GM18951 (cell line): Measurements from ENCODE around the gene RPEL1.
"Not testable (repeated sequence)": the region's sequence is repeated elsewhere in the genome, so short reads cannot be mapped to it uniquely, and the experiment has no call there.

Experiments used
- POLR2A ChIP-seq: IDR thresholded peaks from 4 replicates; pipeline ENCODE4 v1.6.1; 2011; ENCODE audit warnings: mild to moderate bottlenecking; ENCODE audit not compliant: insufficient read length, insufficient read depth; ENCODE audit errors: extremely low read depth
- in situ Hi-C: fragments of 300-500 bp; cut with MboI; formaldehyde crosslinking; loops from one replicate; pipeline ENCODE4 v1.12.0; 2022; ENCODE audit warnings: low sequenced_read_pairs, mixed read lengths, inconsistent platforms; ENCODE audit not compliant: unreplicated experiment

Gene RPEL1

DNA sequence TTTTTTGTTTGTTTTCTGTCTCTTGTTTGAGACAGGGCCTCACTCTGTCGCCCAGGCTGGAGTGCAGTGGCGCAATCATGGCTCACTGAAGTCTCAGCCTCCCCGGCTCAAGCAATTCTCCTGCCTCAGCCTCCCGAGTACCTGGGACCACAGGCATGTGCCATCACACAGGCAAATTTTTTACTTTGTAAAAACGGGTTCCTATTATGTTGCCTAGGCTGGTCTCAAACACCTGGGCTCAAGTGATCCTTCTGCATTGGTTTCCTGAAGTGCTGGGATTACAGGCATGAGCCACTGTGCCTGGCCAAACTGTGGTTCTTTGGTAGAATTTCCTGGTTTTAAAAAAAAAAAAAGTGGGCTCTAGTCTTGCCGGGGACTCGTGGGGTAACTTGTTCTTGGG, at the start of gene RPEL1:
Gene RPEL1 (plus strand): TSS at position 301 of the 400 bp plus-strand sequence. CDS start 110 bp downstream, outside the sequence.
- in situ Hi-C loops = loop anchor here (10.0 kb wide), 1 partner anchor 331 kb away; the partner anchor contains the start of gene CNNM2

DNA sequence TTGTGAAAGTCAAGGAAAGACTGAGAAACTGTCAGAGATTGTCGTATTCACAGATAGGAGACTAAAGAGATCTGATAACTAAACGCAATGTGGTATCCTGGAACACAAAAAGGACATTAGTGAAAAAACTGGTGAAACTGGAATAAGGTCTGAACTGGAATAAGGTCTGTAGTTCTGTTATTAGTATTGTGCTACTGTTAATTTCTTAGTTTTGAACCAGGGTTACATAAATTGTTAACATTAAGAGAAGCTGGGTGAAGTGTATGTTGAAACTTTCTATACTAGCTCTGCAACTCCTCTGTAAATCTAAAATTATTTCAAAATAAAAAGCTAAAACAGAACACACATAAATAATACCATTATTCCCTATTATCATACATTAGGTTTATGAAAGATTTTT, 49.2 kb upstream of the RPEL1 start:
- in situ Hi-C loops = no loop called here
- no peak for TF ChIP-seq POLR2A

DNA sequence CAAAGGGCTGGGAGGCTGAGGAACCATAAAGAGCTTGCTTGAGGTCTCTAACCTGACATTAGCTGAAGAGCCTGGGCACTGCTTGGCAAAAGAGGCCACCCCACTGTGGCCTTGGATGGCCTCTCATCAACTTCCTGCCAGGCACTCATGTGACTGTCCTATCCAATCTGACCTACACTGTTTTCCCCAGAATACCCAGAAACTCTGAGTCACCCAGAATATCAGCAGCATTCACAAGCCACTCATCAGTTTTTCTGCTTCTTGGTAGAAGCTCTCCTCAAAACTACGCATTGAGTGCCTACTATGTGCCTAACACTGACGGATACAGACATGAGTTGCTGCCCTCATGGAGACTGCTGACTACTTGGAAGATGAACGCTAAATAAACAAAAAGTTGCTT, 48.5 kb upstream of the RPEL1 start:
- TF ChIP-seq POLR2A = no peak
- in situ Hi-C loops = no loop called here

DNA sequence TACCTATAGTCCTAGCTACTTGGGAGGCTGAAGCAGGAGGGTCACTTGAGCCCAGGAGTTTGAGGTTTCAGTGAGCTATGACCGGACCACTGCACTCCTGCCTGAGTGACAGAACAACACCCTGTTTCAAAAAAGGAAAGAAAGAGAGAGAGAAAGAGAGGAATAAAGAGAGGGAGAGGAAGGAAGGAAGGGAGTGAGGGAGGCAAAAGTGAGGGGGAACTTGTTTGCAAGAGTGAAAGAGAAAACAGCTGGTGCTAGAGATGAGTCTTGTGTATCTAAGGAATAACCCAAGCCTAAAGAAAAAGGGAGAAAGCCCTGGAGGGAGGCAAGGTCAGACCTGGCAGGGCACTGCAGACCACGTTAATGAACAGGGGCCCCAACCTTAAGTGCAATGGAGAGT, 47.8 kb upstream of the RPEL1 start:
- TF ChIP-seq POLR2A = no peak
- in situ Hi-C loops = no loop called here

DNA sequence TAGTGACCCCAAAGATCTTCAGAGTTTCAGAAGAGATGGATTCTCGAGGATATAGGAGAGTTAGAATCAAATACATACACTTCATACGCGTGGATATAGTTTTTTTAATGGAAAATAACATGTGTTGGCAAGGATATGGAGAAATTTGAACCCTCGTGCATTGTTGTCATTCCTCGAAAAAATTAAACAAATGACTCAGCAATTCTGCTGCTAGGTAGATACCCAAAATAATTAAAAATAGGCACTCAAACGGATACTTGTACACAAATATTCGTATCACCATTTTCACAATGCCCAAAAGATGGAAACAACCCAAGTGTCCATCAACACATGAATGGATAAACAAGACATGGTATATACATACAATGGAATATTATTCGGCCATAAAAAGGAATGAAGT, 47.0 kb upstream of the RPEL1 start:
- in situ Hi-C loops = no loop called here
- no peak for TF ChIP-seq POLR2A

DNA sequence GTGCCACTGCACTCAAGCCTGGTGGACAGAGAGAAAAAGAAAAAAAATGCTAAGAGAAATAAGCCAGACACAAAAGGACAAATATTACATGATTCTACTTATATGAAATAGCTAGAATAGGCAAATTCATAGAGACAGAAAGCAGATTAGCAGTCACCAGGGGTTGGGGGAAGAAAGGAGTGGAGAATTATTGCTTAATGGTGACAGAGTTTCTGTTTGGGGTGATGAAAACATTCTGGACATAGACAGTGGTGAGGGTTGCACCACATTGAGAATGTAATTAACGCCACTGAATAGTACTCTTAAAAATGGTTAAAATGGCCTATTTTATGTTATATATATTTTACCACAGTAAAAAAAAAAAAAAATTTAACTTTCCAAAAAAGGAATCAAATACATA, 46.2 kb upstream of the RPEL1 start:
- no peak for TF ChIP-seq POLR2A
- in situ Hi-C loops = no loop called here

DNA sequence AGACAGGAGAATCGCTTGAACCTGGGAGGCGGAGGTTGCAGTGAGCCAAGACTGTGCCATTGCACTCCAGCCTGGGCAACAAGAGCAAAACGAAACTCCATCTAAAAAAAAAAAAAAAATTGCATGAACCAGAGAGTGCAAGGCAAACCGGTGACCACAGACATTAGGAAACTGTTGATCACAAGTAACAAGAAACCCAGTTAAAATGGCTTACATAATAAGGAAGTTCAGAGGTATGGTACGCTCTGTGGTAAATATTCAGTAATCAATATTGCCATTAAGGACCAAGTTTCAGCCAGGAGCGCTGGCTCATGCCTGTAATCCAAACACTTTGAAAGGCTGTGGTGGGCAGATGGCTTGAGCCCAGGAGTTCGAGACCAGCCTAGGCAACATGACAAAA, 43.4 kb upstream of the RPEL1 start:
- TF ChIP-seq POLR2A = no peak
- in situ Hi-C loops = no loop called here

DNA sequence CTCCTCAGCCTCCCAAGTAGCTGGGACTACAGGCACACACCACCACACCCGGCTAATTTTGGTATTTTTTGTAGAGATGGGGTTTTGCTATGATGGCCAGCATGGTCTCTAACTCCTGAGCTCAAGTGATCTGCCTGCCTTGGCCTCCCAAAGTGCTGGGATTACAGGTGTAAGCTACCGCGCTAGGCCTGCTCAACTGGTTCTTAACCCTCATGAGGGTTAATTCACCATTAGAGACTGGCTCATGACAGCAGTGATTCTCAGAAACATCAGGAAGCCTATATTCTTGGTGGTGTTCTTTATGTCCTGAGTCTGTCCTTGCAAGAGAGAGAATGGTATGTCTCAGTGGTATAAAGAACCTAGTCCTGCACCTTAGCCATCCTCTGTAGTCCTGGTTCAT, 42.2 kb upstream of the RPEL1 start:
- in situ Hi-C loops = no loop called here
- no peak for TF ChIP-seq POLR2A

DNA sequence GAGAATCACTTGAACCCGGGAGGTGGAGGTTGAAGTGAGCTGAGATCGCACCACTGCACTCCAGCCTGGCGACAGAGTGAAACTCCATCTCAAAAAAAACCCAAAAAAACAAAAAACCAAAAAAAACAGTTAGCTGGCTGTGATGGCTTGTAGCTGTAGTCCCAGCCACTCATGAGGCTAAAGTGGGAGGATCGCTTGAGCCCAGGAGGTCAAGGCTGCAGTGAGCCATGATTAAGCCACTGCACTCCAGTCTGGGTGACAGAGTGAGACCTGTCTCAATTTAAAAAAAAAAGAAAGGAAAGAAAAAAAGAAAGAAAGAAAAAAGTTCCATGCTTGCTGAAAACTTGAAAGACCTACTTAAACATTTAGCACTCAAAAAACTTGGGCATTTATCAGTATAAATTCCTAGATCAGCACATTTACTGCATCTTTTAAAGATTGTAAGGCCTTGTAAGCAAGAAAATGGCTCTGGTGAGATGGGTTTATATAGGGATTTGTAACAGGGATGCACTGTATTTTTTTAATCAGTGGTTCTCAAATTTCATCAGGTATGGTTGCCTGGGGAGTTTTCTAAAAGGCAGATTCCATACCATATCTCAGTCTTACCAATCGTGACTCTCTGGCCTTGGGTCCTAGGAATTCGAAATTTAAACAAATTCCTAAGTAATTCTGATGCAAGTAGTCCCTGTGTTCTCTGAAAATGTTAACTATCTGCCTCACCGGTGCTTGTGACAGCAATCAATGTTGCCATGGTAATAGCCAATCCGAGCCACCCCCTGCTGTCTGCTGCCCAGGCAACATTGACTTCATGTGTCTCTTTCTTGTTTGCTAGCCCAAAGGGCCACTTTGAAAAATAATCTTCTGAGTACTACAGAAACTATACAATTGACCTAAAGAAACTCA, 41.1 kb upstream of the RPEL1 start:
- TF ChIP-seq POLR2A = no peak
- in situ Hi-C loops = no loop called here

DNA sequence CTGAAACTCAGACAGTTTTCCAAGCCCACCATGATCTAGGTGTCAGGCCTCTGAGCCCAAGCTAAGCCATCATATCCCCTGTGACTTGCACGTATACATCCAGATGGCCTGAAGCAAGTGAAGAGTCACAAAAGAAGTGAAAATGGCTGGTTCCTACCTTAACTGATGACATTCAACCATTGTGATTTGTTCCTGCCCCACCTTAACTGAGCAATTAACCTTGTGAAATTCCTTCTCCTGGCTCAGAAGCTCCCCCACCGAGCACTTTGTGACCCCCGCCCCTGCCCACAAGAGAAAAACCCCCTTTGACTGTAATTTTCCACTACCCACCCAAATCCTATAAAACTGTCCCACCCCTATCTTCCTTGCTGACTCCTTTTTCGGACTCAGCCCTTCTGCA, 40.3 kb upstream of the RPEL1 start:
- in situ Hi-C loops = not testable (repeated sequence)

DNA sequence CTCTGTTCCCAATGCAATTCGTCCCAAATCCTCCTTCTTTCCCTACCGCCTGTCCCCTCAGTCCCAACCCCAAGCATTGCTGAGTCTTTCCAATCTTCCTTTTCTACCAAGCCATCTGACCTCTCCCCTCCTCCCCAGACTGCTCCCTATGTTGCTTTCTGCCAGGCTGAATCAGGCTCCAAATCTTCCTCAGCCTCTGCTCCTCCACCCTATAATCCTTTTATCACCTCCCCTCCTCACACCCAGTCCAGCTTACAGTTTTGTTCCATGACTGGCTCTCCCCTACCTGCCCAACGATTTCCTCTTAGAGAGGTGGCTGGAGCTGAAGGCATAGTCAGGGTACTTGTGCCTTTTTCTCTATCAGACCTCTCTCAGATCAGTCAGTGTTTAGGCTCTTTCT, 39.0 kb upstream of the RPEL1 start:
- in situ Hi-C loops = not testable (repeated sequence)

DNA sequence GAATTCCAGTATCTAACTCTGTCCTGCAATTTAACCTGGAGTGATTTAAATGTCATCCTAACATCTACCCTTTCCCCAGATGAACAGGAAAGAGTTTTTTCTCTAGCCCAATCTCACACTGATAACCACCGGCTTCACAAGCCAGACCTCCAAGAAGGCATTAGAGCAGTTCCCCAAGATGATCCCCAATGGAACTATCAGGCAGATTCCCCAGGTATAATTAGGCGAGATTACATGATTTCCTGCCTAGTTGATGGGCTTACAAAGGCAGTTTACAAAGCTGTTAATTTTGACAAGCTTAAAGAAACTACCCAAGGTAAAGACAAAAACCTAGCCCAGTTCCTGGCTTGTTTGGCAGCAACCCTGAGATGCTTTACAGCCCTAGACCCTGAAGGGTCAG, 38.5 kb upstream of the RPEL1 start:
- no peak for TF ChIP-seq POLR2A
- in situ Hi-C loops = no loop called here

DNA sequence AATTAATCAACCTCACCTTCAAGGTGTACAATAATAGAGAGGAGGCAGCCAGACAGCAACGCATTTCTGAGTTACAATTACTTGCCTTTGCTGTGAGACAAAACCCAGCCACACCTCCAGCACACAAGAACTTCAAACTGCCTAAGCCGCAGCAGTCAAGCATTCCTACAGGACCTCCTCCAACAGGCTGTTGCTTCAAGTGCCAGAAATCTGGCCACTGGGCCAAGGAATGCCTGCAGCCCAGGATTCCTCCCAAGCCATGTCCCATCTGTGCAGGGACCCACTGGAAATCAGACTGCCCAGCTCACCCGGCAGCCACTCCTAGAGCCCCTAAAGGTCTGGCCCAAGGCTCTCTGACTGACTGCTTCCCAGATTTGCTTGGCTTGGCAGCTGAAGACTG, 38.0 kb upstream of the RPEL1 start:
- in situ Hi-C loops = not testable (repeated sequence)

DNA sequence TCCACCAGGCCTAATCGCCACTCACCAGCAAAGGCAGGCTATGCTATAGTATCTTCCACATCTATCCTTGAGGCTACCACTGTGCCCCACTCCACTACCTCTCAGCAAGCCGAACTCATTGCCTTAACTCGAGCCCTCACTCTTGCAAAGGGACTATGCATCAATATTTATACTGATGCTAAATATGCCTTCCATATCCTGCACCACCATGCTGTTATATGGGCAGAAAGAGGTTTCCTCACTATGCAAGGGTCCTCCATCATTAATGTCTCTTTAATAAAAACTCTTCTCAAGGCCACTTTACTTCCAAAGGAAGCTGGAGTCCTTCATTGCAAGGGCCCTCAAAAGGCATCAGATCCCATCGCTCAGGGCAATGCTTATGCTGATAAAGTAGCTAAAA, 35.4 kb upstream of the RPEL1 start:
- in situ Hi-C loops = not testable (repeated sequence)

DNA sequence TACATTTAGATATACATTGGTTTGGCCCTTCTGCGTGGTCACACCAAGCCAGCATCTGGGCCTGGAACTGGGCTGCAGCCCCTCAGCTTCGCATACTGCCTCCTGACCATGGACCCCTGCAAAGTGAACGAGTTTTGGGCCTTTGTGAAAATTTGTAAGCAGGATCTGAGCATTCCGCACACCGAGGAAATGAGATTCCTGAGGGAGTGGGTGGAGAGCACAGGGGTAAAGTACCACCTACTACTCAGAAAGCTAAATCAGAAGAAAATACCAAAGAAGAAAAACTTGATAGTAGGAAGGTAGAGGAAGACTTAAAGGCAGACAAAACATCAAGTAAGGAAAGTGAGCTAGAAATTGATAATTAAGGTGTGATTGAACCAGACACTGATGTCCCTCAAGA, 30.1 kb upstream of the RPEL1 start:
- no peak for TF ChIP-seq POLR2A
- in situ Hi-C loops = no loop called here

DNA sequence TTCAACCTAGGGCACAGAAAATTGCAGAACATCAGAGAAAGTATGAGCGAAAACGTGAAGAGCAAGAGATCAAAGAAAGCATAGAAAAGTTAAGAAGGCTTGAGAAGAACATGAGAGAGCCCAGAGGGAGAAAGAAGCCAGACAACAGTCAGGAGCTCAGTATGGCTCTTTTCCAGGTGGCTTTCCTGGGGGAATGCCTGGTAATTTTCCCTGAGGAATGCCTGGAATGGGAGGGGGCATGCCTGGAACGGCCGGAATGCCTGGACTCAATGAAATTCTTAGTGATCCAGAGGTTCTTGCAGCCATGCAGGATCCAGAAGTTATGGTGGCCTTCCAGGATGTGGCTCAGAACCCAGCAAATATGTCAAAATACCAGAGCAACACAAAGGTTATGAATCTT, 29.3 kb upstream of the RPEL1 start:
- in situ Hi-C loops = not testable (repeated sequence)
